ENCODE results near the gene DDX39B. TPM values are rescaled to one million over a fixed set of nuclear protein-coding genes. Genes with fewer than 3 reads are reported as not detected.

Gene DDX39B
- polyA plus RNA-seq, 3 donors, result 64.1 to 1,059 (median 67.8) TPM

DNA sequence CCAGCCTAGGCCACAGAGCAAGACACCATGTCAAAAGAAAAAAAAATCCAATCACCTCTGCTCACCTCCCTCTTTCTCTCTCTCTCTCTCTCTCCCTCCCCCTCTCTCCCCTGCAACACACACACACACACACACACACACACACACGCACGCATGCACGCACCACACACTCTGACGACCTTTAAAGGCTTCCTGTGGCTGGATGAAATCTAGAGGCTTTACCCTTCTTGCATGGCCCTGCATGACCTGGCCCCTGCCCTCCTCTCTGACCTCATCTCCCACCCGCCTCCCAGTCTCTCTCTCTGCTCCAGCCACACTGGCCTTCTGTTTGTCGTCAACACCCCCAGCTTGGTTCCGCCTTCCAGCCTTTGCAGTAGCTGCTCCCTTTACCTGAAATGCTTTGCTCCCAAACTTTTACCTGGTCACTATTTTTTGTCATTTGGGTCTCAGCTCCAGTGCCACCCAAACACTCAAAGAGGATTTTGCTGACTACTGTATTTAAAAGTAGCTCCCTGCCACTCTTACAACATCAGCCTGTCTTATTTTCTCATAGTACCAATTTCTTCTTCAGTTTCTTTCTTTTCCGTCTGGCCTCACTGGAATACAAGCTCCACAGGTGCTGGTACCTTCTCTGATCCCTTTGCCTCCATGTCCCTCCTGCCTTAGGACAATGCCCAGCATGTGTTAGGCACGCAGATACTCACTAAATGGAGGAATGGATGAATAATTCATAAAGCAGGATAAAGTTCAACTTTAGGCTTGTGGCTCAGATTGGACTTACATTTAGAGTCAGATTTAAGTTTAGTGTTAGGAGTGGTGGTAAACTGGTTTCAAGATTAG lies 25.9 kb upstream of the DDX39B start:
- Histone ChIP-seq H3K79me2 (ENCODE audit: insufficient read depth, low read length) (no peaks in the 10 kb centered on the region), H3K27ac (ENCODE audit: low read depth in 1 of 2, low read length in 2 of 2) (peak overlapping the region; percentile 88 to 96), H3K4me2 (replicated peaks; ENCODE audit: extremely low read depth, low read length, poor library complexity, severe bottlenecking) (peak overlapping the region; percentile 55), H3K27me3 (ENCODE audit: control insufficient read depth in 2 of 2, insufficient read depth in 2 of 2, low read length in 2 of 2) (no peaks in the 10 kb centered on the region), H3K4me3 (replicated peaks in 1 of 3; ENCODE audit: low read depth in 2 of 3, low read length in 3 of 3) (peak overlapping the region in 1 of 3 experiments; percentile 41), H3K9ac (ENCODE audit: insufficient read depth, low read length, poor library complexity, severe bottlenecking) (peak overlapping the region; percentile 53), H3K9me3 (replicated peaks in 1 of 2; ENCODE audit: control insufficient read depth in 1 of 2, insufficient read depth in 1 of 2, low read length in 2 of 2) (no peaks in the 10 kb centered on the region), H3K4me1 (ENCODE audit: control insufficient read depth in 1 of 2, insufficient read depth in 2 of 2, low read length in 2 of 2) (peaks cover 41 to 46% of the 10 kb centered on the region in 2 donors), H3K36me3 (replicated peaks in 1 of 2; ENCODE audit: control insufficient read depth in 1 of 2, insufficient read depth in 2 of 2, low read length in 2 of 2) (no peaks in the 10 kb centered on the region), H4K20me1 (ENCODE audit: insufficient read depth, low read length) (no peaks in the 10 kb centered on the region), H2AFZ (ENCODE audit: insufficient read depth, low read depth, low read length, poor library complexity, severe bottlenecking) (no peak overlapping the region)
- DNase-seq, result peak in 1 of 3 donors; percentile 45
- H3K4me3 Mint-ChIP-seq, result peak overlapping the region; percentile 42 to 77
- TF ChIP-seq, protein P1, sequence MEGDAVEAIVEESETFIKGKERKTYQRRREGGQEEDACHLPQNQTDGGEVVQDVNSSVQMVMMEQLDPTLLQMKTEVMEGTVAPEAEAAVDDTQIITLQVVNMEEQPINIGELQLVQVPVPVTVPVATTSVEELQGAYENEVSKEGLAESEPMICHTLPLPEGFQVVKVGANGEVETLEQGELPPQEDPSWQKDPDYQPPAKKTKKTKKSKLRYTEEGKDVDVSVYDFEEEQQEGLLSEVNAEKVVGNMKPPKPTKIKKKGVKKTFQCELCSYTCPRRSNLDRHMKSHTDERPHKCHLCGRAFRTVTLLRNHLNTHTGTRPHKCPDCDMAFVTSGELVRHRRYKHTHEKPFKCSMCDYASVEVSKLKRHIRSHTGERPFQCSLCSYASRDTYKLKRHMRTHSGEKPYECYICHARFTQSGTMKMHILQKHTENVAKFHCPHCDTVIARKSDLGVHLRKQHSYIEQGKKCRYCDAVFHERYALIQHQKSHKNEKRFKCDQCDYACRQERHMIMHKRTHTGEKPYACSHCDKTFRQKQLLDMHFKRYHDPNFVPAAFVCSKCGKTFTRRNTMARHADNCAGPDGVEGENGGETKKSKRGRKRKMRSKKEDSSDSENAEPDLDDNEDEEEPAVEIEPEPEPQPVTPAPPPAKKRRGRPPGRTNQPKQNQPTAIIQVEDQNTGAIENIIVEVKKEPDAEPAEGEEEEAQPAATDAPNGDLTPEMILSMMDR (IDR thresholded peaks at IDR 0.05), result no peak
- peaks cover 0 to 2% (median 0%) of the 10 kb centered on the region in 7 donors for H3K9me3 Mint-ChIP-seq
- H3K27ac Mint-ChIP-seq, result peak overlapping the region; percentile 90 to 99 (median 97)
- peaks cover 59% of the 10 kb centered on the region for H3K4me1 Mint-ChIP-seq
- intact Hi-C loops (cut with micrococcal nuclease), result loop anchor here in 1 of 2 donors (1.0 kb wide), 1 partner anchor 7 kb away; no protein-coding TSS in a partner anchor
- WGBS (ENCODE audit: insufficient coverage), result 62% methylated on average over 7 of the region's 9 CpGs
- peaks cover 4 to 6% of the 10 kb centered on the region in 2 donors for H3K36me3 Mint-ChIP-seq
- H3K27me3 Mint-ChIP-seq (ENCODE audit: low read depth in 3 of 3), result peaks cover 1 to 6% (median 2%) of the 10 kb centered on the region in 3 donors

DNA sequence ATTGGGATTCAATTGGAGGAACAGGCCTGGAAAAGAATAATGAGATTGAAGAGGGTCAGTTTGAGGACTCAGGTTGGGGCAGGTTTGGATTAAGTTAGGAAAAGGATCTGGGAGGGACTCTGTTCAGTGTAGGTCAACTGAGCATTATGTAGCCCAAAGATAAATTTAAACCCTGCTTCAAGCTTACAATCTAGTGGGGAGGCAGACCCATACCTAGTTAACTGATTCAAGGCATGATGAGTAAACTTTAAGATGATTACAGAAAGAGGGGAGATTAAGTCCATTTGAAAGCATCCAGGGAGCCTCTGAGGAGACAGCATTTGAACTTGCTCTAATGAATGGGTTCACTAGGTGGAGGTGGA lies 18.9 kb upstream of the DDX39B start:
- peak overlapping the region in 2 of 3 experiments; percentile 4 to 66 for H3K4me3 ChIP-seq (replicated peaks in 1 of 3; ENCODE audit: low read depth in 2 of 3, low read length in 3 of 3)
- H3K4me1 Mint-ChIP-seq, result peaks cover 87% of the 10 kb centered on the region
- TF ChIP-seq, protein P1 (IDR thresholded peaks at IDR 0.05), result no peak

More for the DNA sequence above, 18.9 kb upstream of the DDX39B start:
- Mint-ChIP-seq H3K27ac (peak overlapping the region; percentile 91 to 98 (median 94)), H3K4me3 (peak overlapping the region; percentile 79 to 81), H3K36me3 (peaks cover 18 to 26% of the 10 kb centered on the region in 2 donors), H3K27me3 (ENCODE audit: low read depth in 3 of 3) (peaks cover 0 to 4% (median 0%) of the 10 kb centered on the region in 3 donors), H3K9me3 (no peaks in the 10 kb centered on the region)
- Histone ChIP-seq H3K27me3 (ENCODE audit: control insufficient read depth in 2 of 2, insufficient read depth in 2 of 2, low read length in 2 of 2) (no peaks in the 10 kb centered on the region), H3K4me2 (replicated peaks; ENCODE audit: extremely low read depth, low read length, poor library complexity, severe bottlenecking) (peak overlapping the region; percentile 78), H3K4me1 (ENCODE audit: control insufficient read depth in 1 of 2, insufficient read depth in 2 of 2, low read length in 2 of 2) (peaks cover 84 to 85% of the 10 kb centered on the region in 2 donors), H4K20me1 (ENCODE audit: insufficient read depth, low read length) (no peaks in the 10 kb centered on the region), H3K9ac (ENCODE audit: insufficient read depth, low read length, poor library complexity, severe bottlenecking) (peak overlapping the region; percentile 75), H2AFZ (ENCODE audit: insufficient read depth, low read depth, low read length, poor library complexity, severe bottlenecking) (no peak overlapping the region), H3K79me2 (ENCODE audit: insufficient read depth, low read length) (peaks cover 15% of the 10 kb centered on the region), H3K9me3 (replicated peaks in 1 of 2; ENCODE audit: control insufficient read depth in 1 of 2, insufficient read depth in 1 of 2, low read length in 2 of 2) (no peaks in the 10 kb centered on the region), H3K36me3 (replicated peaks in 1 of 2; ENCODE audit: control insufficient read depth in 1 of 2, insufficient read depth in 2 of 2, low read length in 2 of 2) (no peaks in the 10 kb centered on the region), H3K27ac (ENCODE audit: low read depth in 1 of 2, low read length in 2 of 2) (peak overlapping the region; percentile 96 to 98)
- intact Hi-C loops (cut with micrococcal nuclease), result loop anchor here in 1 of 2 donors (1.0 kb wide), 1 partner anchor 8 kb away; no protein-coding TSS in a partner anchor
- no peak for DNase-seq

Data from CD14-positive monocyte (primary cell).